ENCODE data around the gene NTF4.
"Not testable (repeated sequence)": the region's sequence is repeated elsewhere in the genome, so short reads cannot be mapped to it uniquely, and the experiment has no call there.

- not testable (repeated sequence) for TF ChIP-seq CTCF, POLR2A, POLR2AphosphoS5 (IDR thresholded peaks at IDR 0.05)
Observed at GRCh38 chr19:49030323-49030722, 34.3 kb downstream of the NTF4 start.

Data from breast epithelium (tissue), 3 donors.